Purkinje cell (primary cell): ENCODE measurements around the gene MYEF2. TPM values are rescaled to one million over a fixed set of nuclear protein-coding genes. Genes with fewer than 3 reads are reported as not detected.

Experiments used
- polyA plus RNA-seq: library from polyadenylated mRNA; unstranded; fragments of >200 nt; fragmentation: Nextera tagmentation; gene quantifications from 2 replicates; pipeline ENCODE4 v1.2.1, GENCODE V29; 2014

Gene MYEF2
- 27.2 and 35.0 TPM in 2 replicates for polyA plus RNA-seq

GRCh38 chr15:48177766-48178647 is at the start of gene MYEF2:
TSS of gene MYEF2 (minus strand) at chr15:48178295. CDS start at chr15:48178237, 58 bp downstream.

GRCh38 chr15:48205981-48206380 is 27.9 kb upstream of the MYEF2 start, which contains the start of gene SLC12A1:
TSS of gene SLC12A1 (plus strand) at chr15:48206302. CDS start at chr15:48207720, 1,418 bp downstream.

GRCh38 chr15:48191574-48192225 is 13.6 kb upstream of the MYEF2 start, which contains the start of gene CTXN2:
TSS of gene CTXN2 (plus strand) at chr15:48191665. CDS start at chr15:48201301, 9,636 bp downstream.

GRCh38 chr15:48120745-48121144 is 57.4 kb downstream of the MYEF2 start, which contains the start of gene SLC24A5:
TSS of gene SLC24A5 (plus strand) at chr15:48120990. CDS start at chr15:48121045, 55 bp downstream.

Other genes starting within 250 kb of the MYEF2 start
- 0.47 TPM in 1 of 2 replicates, not detected in the other for gene SLC24A5, start 57.3 kb downstream of the MYEF2 start, polyA plus RNA-seq
- 3.8 and 4.9 TPM in 2 replicates for gene CTXN2, start 13.4 kb upstream of the MYEF2 start, polyA plus RNA-seq
- 3.5 and 6.7 TPM in 2 replicates for gene SLC12A1, start 28.0 kb upstream of the MYEF2 start, polyA plus RNA-seq
- 29.9 and 41.6 TPM in 2 replicates for gene DUT, start 153.1 kb upstream of the MYEF2 start, polyA plus RNA-seq